Ovary (tissue), 3 donors: Measurements from ENCODE around the gene PMEL.

ENCODE experiments used
- CTCF ChIP-seq, 3 donors: fragments of 450-650 bp in 2 of 3; fragments of 200-600 bp in 1 of 3; IDR thresholded peaks; one replicate each; pipeline versions ENCODE4 v1.5.1 to v1.8.0; 2016 to 2022; ENCODE audit warnings: antibody characterized with exemption in 3 of 3, mild to moderate bottlenecking in 1 of 3
- EP300 ChIP-seq: sonication (generic); formaldehyde crosslinking; IDR thresholded peaks from one replicate; pipeline ENCODE4 v1.6.1; 2017; ENCODE audit warnings: antibody characterized with exemption
- POLR2A ChIP-seq: fragments of 450-650 bp; IDR thresholded peaks from one replicate; pipeline ENCODE4 v1.6.1; 2017; ENCODE audit warnings: antibody characterized with exemption, mild to moderate bottlenecking, moderate library complexity
- donor health status: DM: no; HTN: no; CAD: no.

GRCh38 chr12:55942055-55942454 lies 23.8 kb downstream of the PMEL start:
- no peak for TF ChIP-seq CTCF (IDR thresholded peaks at IDR 0.05)
- TF ChIP-seq POLR2A: no peak
- TF ChIP-seq EP300: no peak
